ENCODE measurements around the gene AKAP12. TPM values are rescaled to one million over a fixed set of nuclear protein-coding genes. Genes with fewer than 3 reads are reported as not detected.
A peak's percentile ranks its signal among the peaks of the same experiment; 100 is the strongest.
"Not testable (repeated sequence)": the region's sequence is repeated elsewhere in the genome, so short reads cannot be mapped to it uniquely, and the experiment has no call there.

AKAP12 gene
- total RNA-seq, 2 experiments from 2014 or later = 0.78 to 1.1 TPM

GRCh38 chr6:151315661-151316060, 75.9 kb downstream of the AKAP12 start:
- H3K4me1 Mint-ChIP-seq; H3K36me3 Mint-ChIP-seq (ENCODE audit: low read depth); H3K4me3 Mint-ChIP-seq; H3K9me3 Mint-ChIP-seq; POLR2A ChIA-PET; DNase-seq; H3K27me3 Mint-ChIP-seq; H3K27ac Mint-ChIP-seq: not testable (repeated sequence)
- CTCF ChIA-PET = interaction anchor here (1.2 kb wide), 1 partner anchor 8 kb away, joined by 4 read pairs; no protein-coding TSS in a partner anchor

- H3K4me3 Mint-ChIP-seq = no peak overlapping the region
- DNase-seq = no peak
- no peak overlapping the region for H3K27ac Mint-ChIP-seq
- ChIA-PET POLR2A (no interaction called here), CTCF (interaction anchor here (0.7 to 1.0 kb wide), 3 partner anchors 9 to 425 kb away, joined by 3 read pairs; no protein-coding TSS in a partner anchor)
- peaks cover 14% of the 10 kb centered on the region for H3K27me3 Mint-ChIP-seq
- peaks cover 6% of the 10 kb centered on the region for H3K9me3 Mint-ChIP-seq
- H3K36me3 Mint-ChIP-seq (ENCODE audit: low read depth) = no peaks in the 10 kb centered on the region
- H3K4me1 Mint-ChIP-seq = no peaks in the 10 kb centered on the region
Measured at GRCh38 chr6:151317103-151317994, 77.6 kb downstream of the AKAP12 start.

- H3K27ac Mint-ChIP-seq = no peak overlapping the region
- POLR2A ChIA-PET = no interaction called here
- H3K36me3 Mint-ChIP-seq (ENCODE audit: low read depth) = no peaks in the 10 kb centered on the region
- no peak for DNase-seq
- H3K4me1 Mint-ChIP-seq = no peaks in the 10 kb centered on the region
- peaks cover 19% of the 10 kb centered on the region for H3K27me3 Mint-ChIP-seq
- CTCF ChIA-PET = interaction anchor here (1.0 kb wide), 1 partner anchor 426 kb away, joined by 3 read pairs; no protein-coding TSS in a partner anchor
- H3K4me3 Mint-ChIP-seq = no peak overlapping the region
- peaks cover 6% of the 10 kb centered on the region for H3K9me3 Mint-ChIP-seq
Measured at GRCh38 chr6:151317995-151318365, 78.2 kb downstream of the AKAP12 start.

- no peak overlapping the region for H3K27ac Mint-ChIP-seq
- DNase-seq = no peak
Measured at GRCh38 chr6:151320140-151320539, 80.4 kb downstream of the AKAP12 start.

GRCh38 chr6:151321438-151321837, 81.7 kb downstream of the AKAP12 start:
- Mint-ChIP-seq H3K36me3 (ENCODE audit: low read depth) (no peaks in the 10 kb centered on the region), H3K27ac (no peak overlapping the region), H3K4me3 (no peak overlapping the region), H3K27me3 (peaks cover 42% of the 10 kb centered on the region), H3K4me1 (peaks cover 23% of the 10 kb centered on the region), H3K9me3 (no peaks in the 10 kb centered on the region)
- no peak for DNase-seq
- ChIA-PET POLR2A (interaction anchor here (1.1 kb wide), 1 partner anchor 307 kb away, joined by 3 read pairs; no protein-coding TSS in a partner anchor), CTCF (interaction anchor here (0.7 to 8.9 kb wide), 5 partner anchors 8 to 504 kb away, joined by 4 to 247 read pairs (median 5); no protein-coding TSS in a partner anchor)

More at GRCh38 chr6:151320140-151320539, 80.4 kb downstream of the AKAP12 start:
- Mint-ChIP-seq H3K27me3 (peaks cover 32% of the 10 kb centered on the region), H3K36me3 (ENCODE audit: low read depth) (no peaks in the 10 kb centered on the region), H3K4me1 (peaks cover 14% of the 10 kb centered on the region), H3K4me3 (no peak overlapping the region), H3K9me3 (peaks cover 6% of the 10 kb centered on the region)
- CTCF ChIA-PET = no interaction called here
- POLR2A ChIA-PET = no interaction called here

GRCh38 chr6:151322570-151322969, 82.8 kb downstream of the AKAP12 start:
- Mint-ChIP-seq H3K4me3 (no peak overlapping the region), H3K27ac (no peak overlapping the region), H3K36me3 (ENCODE audit: low read depth) (no peaks in the 10 kb centered on the region), H3K9me3 (no peaks in the 10 kb centered on the region), H3K27me3 (peaks cover 52% of the 10 kb centered on the region), H3K4me1 (peaks cover 23% of the 10 kb centered on the region)
- POLR2A ChIA-PET = no interaction called here
- no peak for DNase-seq
- CTCF ChIA-PET = interaction anchor here (0.8 to 8.9 kb wide), 5 partner anchors 307 to 505 kb away, joined by 3 to 247 read pairs (median 28); no protein-coding TSS in a partner anchor

- ChIA-PET POLR2A (interaction anchor here (0.8 to 2.8 kb wide), 6 partner anchors 33 to 432 kb away, joined by 3 to 17 read pairs (median 4); no protein-coding TSS in a partner anchor), CTCF (interaction anchor here (0.6 to 8.9 kb wide), 59 partner anchors 9 to 509 kb away, joined by 3 to 247 read pairs (median 4); partner anchors contain the start of gene RMND1)
- H3K4me3 Mint-ChIP-seq = no peak overlapping the region
Measured at GRCh38 chr6:151323791-151324487, 84.2 kb downstream of the AKAP12 start.

GRCh38 chr6:151324488-151324825, 84.7 kb downstream of the AKAP12 start:
- DNase-seq = no peak
- H3K27ac Mint-ChIP-seq = no peak overlapping the region
- no peaks in the 10 kb centered on the region for H3K9me3 Mint-ChIP-seq
- H3K27me3 Mint-ChIP-seq = peaks cover 61% of the 10 kb centered on the region
- ChIA-PET POLR2A (interaction anchor here (0.8 to 2.8 kb wide), 7 partner anchors 11 to 432 kb away, joined by 3 to 17 read pairs (median 3); no protein-coding TSS in a partner anchor), CTCF (interaction anchor here (0.7 to 8.9 kb wide), 63 partner anchors 10 to 509 kb away, joined by 3 to 247 read pairs (median 4); partner anchors contain the start of gene AKAP12)
- no peaks in the 10 kb centered on the region for H3K36me3 Mint-ChIP-seq (ENCODE audit: low read depth)
- H3K4me1 Mint-ChIP-seq = peaks cover 23% of the 10 kb centered on the region
- no peak overlapping the region for H3K4me3 Mint-ChIP-seq

More at GRCh38 chr6:151323791-151324487, 84.2 kb downstream of the AKAP12 start:
- Mint-ChIP-seq H3K36me3 (ENCODE audit: low read depth) (no peaks in the 10 kb centered on the region), H3K4me1 (peaks cover 23% of the 10 kb centered on the region), H3K27ac (no peak overlapping the region), H3K27me3 (peaks cover 57% of the 10 kb centered on the region), H3K9me3 (no peaks in the 10 kb centered on the region)
- peak; percentile 76 for DNase-seq

- Mint-ChIP-seq H3K4me3 (peak overlapping the region; percentile 60), H3K27ac (no peak overlapping the region), H3K9me3 (no peaks in the 10 kb centered on the region), H3K36me3 (ENCODE audit: low read depth) (no peaks in the 10 kb centered on the region), H3K27me3 (peaks cover 65% of the 10 kb centered on the region), H3K4me1 (peaks cover 23% of the 10 kb centered on the region)
- ChIA-PET POLR2A (interaction anchor here (1.4 to 2.8 kb wide), 4 partner anchors 10 to 433 kb away, joined by 3 to 17 read pairs (median 8); no protein-coding TSS in a partner anchor), CTCF (interaction anchor here (0.6 to 8.9 kb wide), 60 partner anchors 8 to 510 kb away, joined by 3 to 247 read pairs (median 4); partner anchors contain the start of gene AKAP12)
- DNase-seq = no peak
Measured at GRCh38 chr6:151325075-151326050, 85.6 kb downstream of the AKAP12 start.

GRCh38 chr6:151326116-151326825, 86.5 kb downstream of the AKAP12 start:
- no peak for DNase-seq
- peaks cover 23% of the 10 kb centered on the region for H3K4me1 Mint-ChIP-seq
- peaks cover 59% of the 10 kb centered on the region for H3K27me3 Mint-ChIP-seq
- H3K36me3 Mint-ChIP-seq (ENCODE audit: low read depth) = no peaks in the 10 kb centered on the region
- no peak overlapping the region for H3K27ac Mint-ChIP-seq
- ChIA-PET POLR2A (interaction anchor here (0.6 to 2.8 kb wide), 3 partner anchors 312 to 439 kb away, joined by 3 to 17 read pairs (median 13); no protein-coding TSS in a partner anchor), CTCF (interaction anchor here (0.6 to 8.9 kb wide), 14 partner anchors 8 to 435 kb away, joined by 3 to 247 read pairs (median 4); no protein-coding TSS in a partner anchor)
- no peaks in the 10 kb centered on the region for H3K9me3 Mint-ChIP-seq
- peak overlapping the region; percentile 60 for H3K4me3 Mint-ChIP-seq

GRCh38 chr6:151327101-151327500, 87.3 kb downstream of the AKAP12 start:
- CTCF ChIA-PET = interaction anchor here (1.2 to 8.9 kb wide), 5 partner anchors 8 to 436 kb away, joined by 3 to 247 read pairs (median 58); no protein-coding TSS in a partner anchor
- H3K27ac Mint-ChIP-seq = no peak overlapping the region
- H3K36me3 Mint-ChIP-seq (ENCODE audit: low read depth) = no peaks in the 10 kb centered on the region
- H3K9me3 Mint-ChIP-seq = no peaks in the 10 kb centered on the region
- POLR2A ChIA-PET = no interaction called here
- peaks cover 59% of the 10 kb centered on the region for H3K27me3 Mint-ChIP-seq
- no peak overlapping the region for H3K4me3 Mint-ChIP-seq
- H3K4me1 Mint-ChIP-seq = peaks cover 23% of the 10 kb centered on the region
- no peak for DNase-seq
